GM12878 (cell line): ENCODE results near the gene PRR11. TPM values are rescaled to one million over a fixed set of nuclear protein-coding genes. Genes with fewer than 3 reads are reported as not detected.

ENCODE experiments used
- BACH1 ChIP-seq: fragments of 450-650 bp; IDR thresholded peaks from 2 replicates; pipeline ENCODE4 v1.6.1; 2017; ENCODE audit warnings: mild to moderate bottlenecking, borderline replicate concordance
- BCL11A ChIP-seq: IDR thresholded peaks from 2 replicates; pipeline ENCODE4 v1.6.1; 2011; ENCODE audit warnings: low read depth, low read length
- ESRRA ChIP-seq: IDR thresholded peaks from 2 replicates; pipeline ENCODE4 v1.6.1; 2012; ENCODE audit warnings: mild to moderate bottlenecking, low read length, improper control_type of control experiment
- FOXK2 ChIP-seq: fragments of 450-650 bp; IDR thresholded peaks from 2 replicates; pipeline ENCODE4 v1.6.1; 2017; ENCODE audit warnings: mild to moderate bottlenecking, moderate library complexity
- GABPA ChIP-seq: IDR thresholded peaks from 2 replicates; pipeline ENCODE4 v1.6.1; 2014; ENCODE audit warnings: antibody characterized with exemption, low read depth, mild to moderate bottlenecking, inconsistent platforms
- LARP7 ChIP-seq: fragments of 450-650 bp; IDR thresholded peaks from 2 replicates; pipeline ENCODE4 v1.6.1; 2017; ENCODE audit warnings: mild to moderate bottlenecking
- MEF2B ChIP-seq: fragments of 450-650 bp; IDR thresholded peaks from 2 replicates; pipeline ENCODE4 v1.6.1; 2018; ENCODE audit warnings: mild to moderate bottlenecking, moderate library complexity; ENCODE audit not compliant: partially characterized antibody, poor library complexity, severe bottlenecking
- MYC ChIP-seq: IDR thresholded peaks from 2 replicates; pipeline ENCODE4 v1.6.1; 2011; ENCODE audit warnings: mild to moderate bottlenecking, low read length, moderate library complexity, inconsistent platforms; ENCODE audit not compliant: insufficient read depth, insufficient replicate concordance, insufficient read length, severe bottlenecking
- NR2C1 ChIP-seq: fragments of 450-650 bp; IDR thresholded peaks from 2 replicates; pipeline ENCODE4 v1.6.1; 2017; ENCODE audit warnings: antibody characterized with exemption, mild to moderate bottlenecking, moderate library complexity
- NRF1 ChIP-seq: conservative IDR thresholded peaks from 2 replicates; pipeline ENCODE4 v1.6.1; 2011; ENCODE audit warnings: mild to moderate bottlenecking, low read depth, low read length, improper control_type of control experiment
- PBX3 ChIP-seq: IDR thresholded peaks from 2 replicates; pipeline ENCODE4 v1.6.1; 2011; ENCODE audit warnings: mild to moderate bottlenecking, low read depth, low read length, moderate library complexity; ENCODE audit not compliant: insufficient replicate concordance
- POLR2AphosphoS5 ChIP-seq: IDR thresholded peaks from 2 replicates; pipeline ENCODE4 v1.6.1; 2011; ENCODE audit warnings: mild to moderate bottlenecking, low read length, inconsistent platforms
- POU2F2 ChIP-seq: IDR thresholded peaks from 3 replicates; pipeline ENCODE4 v1.6.1; 2011; ENCODE audit warnings: low read depth, mild to moderate bottlenecking, low read length, borderline replicate concordance
- SIX5 ChIP-seq: IDR thresholded peaks from 2 replicates; pipeline ENCODE4 v1.6.1; 2011; ENCODE audit warnings: mild to moderate bottlenecking, low read depth, low read length, moderate library complexity; ENCODE audit not compliant: severe bottlenecking
- STAT1 ChIP-seq: fragments of 450-650 bp; conservative IDR thresholded peaks from 2 replicates; pipeline ENCODE4 v1.6.1; 2014; ENCODE audit warnings: antibody characterized with exemption, mild to moderate bottlenecking
- TBL1XR1 ChIP-seq: IDR thresholded peaks from 2 replicates; pipeline ENCODE4 v1.6.1; 2012; ENCODE audit warnings: low read depth, low read length, improper control_type of control experiment
- TCF12 ChIP-seq: IDR thresholded peaks from 2 replicates; pipeline ENCODE4 v1.6.1; 2011; ENCODE audit warnings: low read depth, mild to moderate bottlenecking, low read length
- TCF3 ChIP-seq: IDR thresholded peaks from 2 replicates; pipeline ENCODE4 v1.6.1; 2012; ENCODE audit warnings: low read depth, mild to moderate bottlenecking, low read length, borderline replicate concordance; ENCODE audit not compliant: insufficient read depth
- TCF7 ChIP-seq: IDR thresholded peaks from 2 replicates; pipeline ENCODE4 v1.6.1; 2014; ENCODE audit warnings: antibody characterized with exemption, borderline replicate concordance
- ZNF274 ChIP-seq: IDR thresholded peaks from one replicate; pipeline ENCODE4 v1.8.0; 2011; ENCODE audit not compliant: insufficient read length, insufficient read depth
- polyA plus RNA-seq, 11 experiments: library from polyadenylated mRNA; depleted of rRNA in 4 of 11; unstranded in 6 of 11; stranded (reverse) in 5 of 11; fragments of >200 nt; fragmentation: Nextera tagmentation in 4 of 11; fragmentation: Illumina TruSeq in 1 of 11; extraction: Ambion mirVana in 4 of 11; extraction: Trizol in 1 of 11; gene quantifications; 1 replicate in 1 of 11; 2 replicates in 10 of 11; pipeline versions ENCODE4 v1.2.1 to v1.2.3, GENCODE V29; 2011 to 2016; ENCODE audit warnings: inconsistent platforms in 2 of 11, missing spikeins in 2 of 11, low read depth in 1 of 11
- total RNA-seq, 4 experiments: library from RNA; depleted of rRNA in 3 of 4; stranded (reverse); fragments of >200 nt in 3 of 4; fragmentation: Illumina TruSeq in 1 of 4; extraction: Trizol in 1 of 4; gene quantifications; 2 replicates each; pipeline versions ENCODE4 v1.2.1 to v1.2.3, GENCODE V29; 2013 to 2021
- TF ChIP-seq, protein P1 (sequence below), 3 experiments: IDR thresholded peaks in 2 of 3; conservative IDR thresholded peaks in 1 of 3; 2 replicates each; pipeline ENCODE4 v1.5.1; 2011; ENCODE audit warnings: low read depth in 3 of 3, low read length in 3 of 3, mild to moderate bottlenecking in 3 of 3, control low read depth in 2 of 3, moderate library complexity in 2 of 3, inconsistent platforms in 1 of 3, mixed read lengths in 1 of 3; ENCODE audit not compliant: control insufficient read depth in 2 of 3, insufficient read depth in 1 of 3; ENCODE audit errors: extremely low read depth in 1 of 3
- TF ChIP-seq, protein P2 (sequence below): fragments of 450-650 bp; IDR thresholded peaks from 2 replicates; pipeline ENCODE4 v1.6.1; 2017; ENCODE audit warnings: antibody characterized with exemption, mild to moderate bottlenecking, moderate library complexity
- TF ChIP-seq, protein P3 (sequence below): fragments of 150-350 bp; IDR thresholded peaks from 2 replicates; pipeline ENCODE4 v1.6.1; 2014; ENCODE audit warnings: mild to moderate bottlenecking, low read depth, low read length

The PRR11 gene
- total and polyA plus RNA-seq, 10 of the 15 experiments (the other 5 are each of a cell fraction or from before 2014, with no cell fraction given), result 20.8 to 97.0 (median 48.3) TPM

- TF ChIP-seq, protein P1, sequence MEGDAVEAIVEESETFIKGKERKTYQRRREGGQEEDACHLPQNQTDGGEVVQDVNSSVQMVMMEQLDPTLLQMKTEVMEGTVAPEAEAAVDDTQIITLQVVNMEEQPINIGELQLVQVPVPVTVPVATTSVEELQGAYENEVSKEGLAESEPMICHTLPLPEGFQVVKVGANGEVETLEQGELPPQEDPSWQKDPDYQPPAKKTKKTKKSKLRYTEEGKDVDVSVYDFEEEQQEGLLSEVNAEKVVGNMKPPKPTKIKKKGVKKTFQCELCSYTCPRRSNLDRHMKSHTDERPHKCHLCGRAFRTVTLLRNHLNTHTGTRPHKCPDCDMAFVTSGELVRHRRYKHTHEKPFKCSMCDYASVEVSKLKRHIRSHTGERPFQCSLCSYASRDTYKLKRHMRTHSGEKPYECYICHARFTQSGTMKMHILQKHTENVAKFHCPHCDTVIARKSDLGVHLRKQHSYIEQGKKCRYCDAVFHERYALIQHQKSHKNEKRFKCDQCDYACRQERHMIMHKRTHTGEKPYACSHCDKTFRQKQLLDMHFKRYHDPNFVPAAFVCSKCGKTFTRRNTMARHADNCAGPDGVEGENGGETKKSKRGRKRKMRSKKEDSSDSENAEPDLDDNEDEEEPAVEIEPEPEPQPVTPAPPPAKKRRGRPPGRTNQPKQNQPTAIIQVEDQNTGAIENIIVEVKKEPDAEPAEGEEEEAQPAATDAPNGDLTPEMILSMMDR (IDR thresholded peaks at IDR 0.05 in 2 of 3, conservative IDR thresholded peaks at IDR 0.05 in 1 of 3; ENCODE audit: control insufficient read depth in 2 of 3, extremely low read depth in 1 of 3, insufficient read depth in 1 of 3, low read depth in 3 of 3, low read length in 3 of 3), result 0 out of 6 replicates have a peak, but pooled peaks of 1 of the 3 experiments have one; percentile 4
- TF ChIP-seq, protein P2, sequence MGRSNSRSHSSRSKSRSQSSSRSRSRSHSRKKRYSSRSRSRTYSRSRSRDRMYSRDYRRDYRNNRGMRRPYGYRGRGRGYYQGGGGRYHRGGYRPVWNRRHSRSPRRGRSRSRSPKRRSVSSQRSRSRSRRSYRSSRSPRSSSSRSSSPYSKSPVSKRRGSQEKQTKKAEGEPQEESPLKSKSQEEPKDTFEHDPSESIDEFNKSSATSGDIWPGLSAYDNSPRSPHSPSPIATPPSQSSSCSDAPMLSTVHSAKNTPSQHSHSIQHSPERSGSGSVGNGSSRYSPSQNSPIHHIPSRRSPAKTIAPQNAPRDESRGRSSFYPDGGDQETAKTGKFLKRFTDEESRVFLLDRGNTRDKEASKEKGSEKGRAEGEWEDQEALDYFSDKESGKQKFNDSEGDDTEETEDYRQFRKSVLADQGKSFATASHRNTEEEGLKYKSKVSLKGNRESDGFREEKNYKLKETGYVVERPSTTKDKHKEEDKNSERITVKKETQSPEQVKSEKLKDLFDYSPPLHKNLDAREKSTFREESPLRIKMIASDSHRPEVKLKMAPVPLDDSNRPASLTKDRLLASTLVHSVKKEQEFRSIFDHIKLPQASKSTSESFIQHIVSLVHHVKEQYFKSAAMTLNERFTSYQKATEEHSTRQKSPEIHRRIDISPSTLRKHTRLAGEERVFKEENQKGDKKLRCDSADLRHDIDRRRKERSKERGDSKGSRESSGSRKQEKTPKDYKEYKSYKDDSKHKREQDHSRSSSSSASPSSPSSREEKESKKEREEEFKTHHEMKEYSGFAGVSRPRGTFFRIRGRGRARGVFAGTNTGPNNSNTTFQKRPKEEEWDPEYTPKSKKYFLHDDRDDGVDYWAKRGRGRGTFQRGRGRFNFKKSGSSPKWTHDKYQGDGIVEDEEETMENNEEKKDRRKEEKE, result no peak
- TF ChIP-seq TBL1XR1, result peak; percentile 28; the same call in 1 of the 2 replicates
- no peak for TF ChIP-seq STAT1
- TF ChIP-seq NR2C1, result no peak
- TF ChIP-seq NRF1, result peak; percentile 96
- peak; percentile 66 for TF ChIP-seq POLR2AphosphoS5
- no peak for TF ChIP-seq GABPA
- TF ChIP-seq LARP7, result peak; percentile 85
- no peak for TF ChIP-seq BCL11A
- peak; percentile 81 for TF ChIP-seq TCF12
- TF ChIP-seq BACH1, result no peak
- peak; percentile 3 for TF ChIP-seq SIX5
- no peak for TF ChIP-seq TCF7
- 0 out of 2 replicates have a peak, but pooled peaks have one; percentile 31 for TF ChIP-seq FOXK2
- no peak for TF ChIP-seq MYC
- TF ChIP-seq ZNF274, result no peak
- TF ChIP-seq TCF3, result peak; percentile 88
- no peak for TF ChIP-seq PBX3
- TF ChIP-seq, protein P3, sequence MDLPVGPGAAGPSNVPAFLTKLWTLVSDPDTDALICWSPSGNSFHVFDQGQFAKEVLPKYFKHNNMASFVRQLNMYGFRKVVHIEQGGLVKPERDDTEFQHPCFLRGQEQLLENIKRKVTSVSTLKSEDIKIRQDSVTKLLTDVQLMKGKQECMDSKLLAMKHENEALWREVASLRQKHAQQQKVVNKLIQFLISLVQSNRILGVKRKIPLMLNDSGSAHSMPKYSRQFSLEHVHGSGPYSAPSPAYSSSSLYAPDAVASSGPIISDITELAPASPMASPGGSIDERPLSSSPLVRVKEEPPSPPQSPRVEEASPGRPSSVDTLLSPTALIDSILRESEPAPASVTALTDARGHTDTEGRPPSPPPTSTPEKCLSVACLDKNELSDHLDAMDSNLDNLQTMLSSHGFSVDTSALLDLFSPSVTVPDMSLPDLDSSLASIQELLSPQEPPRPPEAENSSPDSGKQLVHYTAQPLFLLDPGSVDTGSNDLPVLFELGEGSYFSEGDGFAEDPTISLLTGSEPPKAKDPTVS, result no peak
- TF ChIP-seq MEF2B, result peak; percentile 22
- TF ChIP-seq POU2F2, result no peak
- TF ChIP-seq ESRRA, result peak; percentile 48; the same call in 1 of the 2 replicates
These were observed 48.9 kb upstream of the PRR11 start, which contains the start of gene TRIM37 (continued) for GRCh38 chr17:59106463-59107305.
